Lower leg skin (tissue), 3 donors: ENCODE measurements around the gene SNX5.

Experiments
- POLR2A ChIP-seq, 2 donors: fragments of 450-650 bp; IDR thresholded peaks; one replicate each; pipeline ENCODE4 v1.6.1; 2016 to 2017; ENCODE audit warnings: antibody characterized with exemption in 2 of 2, mild to moderate bottlenecking in 1 of 2, moderate library complexity in 1 of 2
- TF ChIP-seq, protein P1 (sequence below), 3 donors: fragments of 450-650 bp; IDR thresholded peaks; one replicate each; pipeline ENCODE4 v1.5.1; 2016; ENCODE audit warnings: antibody characterized with exemption in 3 of 3, mild to moderate bottlenecking in 3 of 3, moderate library complexity in 2 of 3

DNA sequence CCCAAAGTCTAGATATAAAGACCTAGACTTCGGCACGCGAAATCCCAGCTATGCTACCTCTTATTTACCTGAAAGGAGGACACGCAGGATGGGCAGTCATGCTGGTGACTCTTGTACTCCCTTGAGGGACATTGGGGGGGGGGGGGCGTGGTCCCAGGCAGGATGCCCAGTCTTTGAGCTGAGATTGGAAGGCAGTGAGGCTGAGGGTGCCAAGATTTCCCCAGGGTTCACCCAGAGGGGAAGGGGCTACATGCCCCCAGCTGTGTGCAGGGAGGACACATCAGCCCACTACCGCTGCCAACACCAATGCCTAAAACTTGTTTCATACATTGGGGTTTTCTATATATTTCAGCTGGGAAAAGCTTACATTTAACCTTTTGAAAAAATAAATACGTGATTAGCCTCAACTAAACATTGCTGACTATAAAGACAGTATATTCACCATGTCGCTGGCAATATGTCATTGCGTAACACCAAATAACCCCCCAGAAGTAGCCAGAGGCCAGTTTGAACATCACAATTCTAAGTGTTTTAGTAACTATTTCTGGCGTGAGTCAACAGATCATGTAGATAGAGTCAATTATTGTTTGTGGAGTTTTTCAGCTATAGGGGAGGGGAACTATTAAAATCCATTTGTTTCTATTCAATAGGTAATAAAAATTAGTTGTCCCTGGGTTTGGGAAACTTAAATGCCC, 21.8 kb upstream of the SNX5 start:
- no peak for TF ChIP-seq POLR2A (IDR thresholded peaks at IDR 0.05)
- TF ChIP-seq, protein P1, sequence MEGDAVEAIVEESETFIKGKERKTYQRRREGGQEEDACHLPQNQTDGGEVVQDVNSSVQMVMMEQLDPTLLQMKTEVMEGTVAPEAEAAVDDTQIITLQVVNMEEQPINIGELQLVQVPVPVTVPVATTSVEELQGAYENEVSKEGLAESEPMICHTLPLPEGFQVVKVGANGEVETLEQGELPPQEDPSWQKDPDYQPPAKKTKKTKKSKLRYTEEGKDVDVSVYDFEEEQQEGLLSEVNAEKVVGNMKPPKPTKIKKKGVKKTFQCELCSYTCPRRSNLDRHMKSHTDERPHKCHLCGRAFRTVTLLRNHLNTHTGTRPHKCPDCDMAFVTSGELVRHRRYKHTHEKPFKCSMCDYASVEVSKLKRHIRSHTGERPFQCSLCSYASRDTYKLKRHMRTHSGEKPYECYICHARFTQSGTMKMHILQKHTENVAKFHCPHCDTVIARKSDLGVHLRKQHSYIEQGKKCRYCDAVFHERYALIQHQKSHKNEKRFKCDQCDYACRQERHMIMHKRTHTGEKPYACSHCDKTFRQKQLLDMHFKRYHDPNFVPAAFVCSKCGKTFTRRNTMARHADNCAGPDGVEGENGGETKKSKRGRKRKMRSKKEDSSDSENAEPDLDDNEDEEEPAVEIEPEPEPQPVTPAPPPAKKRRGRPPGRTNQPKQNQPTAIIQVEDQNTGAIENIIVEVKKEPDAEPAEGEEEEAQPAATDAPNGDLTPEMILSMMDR (IDR thresholded peaks at IDR 0.05) = no peak
